ENCODE results near the gene HYLS1.

DNA sequence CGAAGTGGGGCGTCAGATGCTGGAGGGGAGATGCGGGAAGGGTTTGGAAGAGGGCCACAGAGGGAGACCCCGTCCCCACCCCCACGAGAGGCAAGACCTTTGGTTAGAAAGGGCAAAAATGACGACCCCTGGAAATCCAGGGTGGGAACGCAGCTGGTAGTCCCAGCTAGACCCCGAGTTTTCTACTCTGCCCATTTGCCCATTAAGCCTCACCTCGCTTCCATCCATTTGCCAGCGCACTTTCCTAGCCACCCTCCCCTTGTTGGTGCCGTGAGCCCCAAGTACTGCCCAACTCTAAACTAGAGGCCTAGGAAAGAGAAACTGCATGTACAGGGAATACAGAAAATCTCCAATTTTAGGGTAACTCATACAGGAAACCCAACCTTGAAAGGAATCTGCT, 17.2 kb downstream of the HYLS1 start:
- TF ChIP-seq ZNF274 (IDR thresholded peaks at IDR 0.05; ENCODE audit: low read depth, low read length), result no peak
- no peak for TF ChIP-seq YY1 (IDR thresholded peaks at IDR 0.05; ENCODE audit: insufficient read depth, insufficient read length)

All from NT2/D1 (cell line).